Measurements from ENCODE around the gene SIM1.

- TF ChIP-seq POLR2AphosphoS5 (IDR thresholded peaks at IDR 0.05; ENCODE audit: low read depth) (no peak), CTCF (IDR thresholded peaks at IDR 0.05; ENCODE audit: insufficient read depth, low read length) (no peak)
These were observed 25.3 kb upstream of the SIM1 start for GRCh38 chr6:100490065-100490464.

Measured in HL-60 (cell line).